ENCODE results near the gene FBXO38.
A peak's percentile ranks its signal among the peaks of the same experiment; 100 is the strongest.

Gene FBXO38

GRCh38 chr5:148383564-148384379 is at the start of gene FBXO38:
Gene FBXO38 (plus strand): TSS chr5:148383958. CDS start chr5:148394777, 10,819 bp downstream.
- DNase-seq: peak; percentile 96

GRCh38 chr5:148335259-148335658 is 48.5 kb upstream of the FBXO38 start, which contains the start of gene SPINK9:
Gene SPINK9 (plus strand): TSS chr5:148335559. CDS start chr5:148335614, 55 bp downstream.
- no peak for DNase-seq

GRCh38 chr5:148336704-148337435 is 46.9 kb upstream of the FBXO38 start:
- no peak for DNase-seq

- no peak for DNase-seq
Observed at GRCh38 chr5:148342371-148343045, 41.2 kb upstream of the FBXO38 start.

GRCh38 chr5:148343046-148343407 is 40.7 kb upstream of the FBXO38 start:
- DNase-seq: no peak

- no peak for DNase-seq
Observed at GRCh38 chr5:148343603-148344487, 39.9 kb upstream of the FBXO38 start.

- DNase-seq: no peak
Observed at GRCh38 chr5:148347706-148348105, 36.1 kb upstream of the FBXO38 start.

GRCh38 chr5:148352696-148353095 is 31.1 kb upstream of the FBXO38 start:
- no peak for DNase-seq

- no peak for DNase-seq
Observed at GRCh38 chr5:148353634-148354033, 30.1 kb upstream of the FBXO38 start.

- no peak for DNase-seq
Observed at GRCh38 chr5:148364343-148364742, 19.4 kb upstream of the FBXO38 start.

- DNase-seq: no peak
Observed at GRCh38 chr5:148368299-148368698, 15.5 kb upstream of the FBXO38 start.

GRCh38 chr5:148372166-148372725 is 11.5 kb upstream of the FBXO38 start:
- DNase-seq: no peak

GRCh38 chr5:148372893-148373292 is 10.9 kb upstream of the FBXO38 start:
- no peak for DNase-seq

GRCh38 chr5:148374690-148375360 is 8.9 kb upstream of the FBXO38 start:
- no peak for DNase-seq

- DNase-seq: no peak
Observed at GRCh38 chr5:148376198-148376597, 7.6 kb upstream of the FBXO38 start.

GRCh38 chr5:148378670-148379069 is 5.1 kb upstream of the FBXO38 start:
- DNase-seq: no peak

- no peak for DNase-seq
Observed at GRCh38 chr5:148379340-148379739, 4.4 kb upstream of the FBXO38 start.

- DNase-seq: no peak
Observed at GRCh38 chr5:148381906-148382305, 1.9 kb upstream of the FBXO38 start.

GRCh38 chr5:148382961-148383360 is 797 bp upstream of the FBXO38 start:
- DNase-seq: no peak

GRCh38 chr5:148384380-148384737 is 601 bp downstream of the FBXO38 start:
- DNase-seq: no peak

GRCh38 chr5:148385094-148385493 is 1.3 kb downstream of the FBXO38 start:
- DNase-seq: no peak

- DNase-seq: no peak
Observed at GRCh38 chr5:148386041-148386440, 2.3 kb downstream of the FBXO38 start.

Data from activated CD4-positive, alpha-beta T cell treated with anti-CD3 and anti-CD28 coated beads, Interleukin-2, amount 50 U/mL, for 1 hour (primary cell).